GM19238 (cell line): ENCODE data around the gene NIPAL3.
A peak's percentile ranks its signal among the peaks of the same experiment; 100 is the strongest.

Experiments used
- DNase-seq: peaks from one replicate; pipeline ENCODE4 v3.0.0; 2011; ENCODE audit warnings: low spot score; ENCODE audit not compliant: insufficient read length

NIPAL3 gene

DNA sequence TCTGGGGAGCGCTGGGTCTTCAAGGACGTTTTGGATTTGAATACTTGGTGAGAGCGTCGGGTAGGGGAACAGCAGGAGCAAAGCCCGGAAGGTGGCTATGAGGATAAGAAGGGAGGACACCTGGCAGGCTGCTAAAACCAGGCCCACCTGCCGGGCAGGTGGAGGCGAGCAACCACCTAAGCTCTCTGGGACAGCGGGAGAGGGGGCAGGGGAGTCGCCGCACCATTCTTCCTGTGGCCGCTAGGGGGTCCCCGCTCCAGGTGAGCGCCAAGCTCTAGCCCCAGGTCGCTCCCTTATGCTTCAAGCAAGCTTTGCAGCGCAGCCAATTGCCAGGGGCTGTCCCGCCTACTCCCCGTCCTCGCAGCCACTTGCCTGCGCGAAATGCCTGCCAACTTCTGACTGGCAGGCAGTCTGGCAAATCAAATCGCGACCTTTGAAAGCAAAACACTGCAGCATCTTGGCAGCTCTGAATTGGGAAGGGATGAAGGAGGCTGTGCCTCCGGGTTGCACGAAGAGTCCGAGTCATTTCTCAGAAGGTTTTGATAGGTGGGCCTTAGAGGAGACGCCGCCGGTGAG, at the start of gene NIPAL3:
NIPAL3 (plus strand) TSS at position 469 of the 576 bp plus-strand sequence. CDS start 3,746 bp downstream, outside the sequence.
- peak; percentile 94 for DNase-seq

- DNase-seq, result no peak
Observed at GRCh38 chr1:24366707-24367106, 48.9 kb upstream of the NIPAL3 start.

DNA sequence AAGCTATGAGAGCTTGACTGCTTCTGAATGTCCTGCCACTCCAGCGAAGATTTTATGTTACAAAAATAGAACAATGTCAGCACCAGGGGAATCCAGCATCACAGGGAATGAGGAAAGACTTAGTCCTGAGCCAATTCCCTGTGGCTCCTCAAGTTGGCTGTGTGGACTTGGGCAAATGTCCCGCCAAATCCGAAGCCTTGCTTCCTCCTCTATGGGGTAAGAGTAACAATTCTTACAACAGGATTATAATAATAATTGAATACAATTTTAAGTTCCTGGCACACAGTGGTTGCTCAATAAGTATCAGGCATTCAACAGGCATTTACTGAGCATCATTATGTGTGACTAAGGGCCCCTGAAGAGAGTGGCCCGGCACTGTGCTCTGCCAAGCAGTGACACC, 46.4 kb upstream of the NIPAL3 start:
- no peak for DNase-seq

GRCh38 chr1:24369801-24370200, 45.8 kb upstream of the NIPAL3 start:
- DNase-seq, result no peak

DNA sequence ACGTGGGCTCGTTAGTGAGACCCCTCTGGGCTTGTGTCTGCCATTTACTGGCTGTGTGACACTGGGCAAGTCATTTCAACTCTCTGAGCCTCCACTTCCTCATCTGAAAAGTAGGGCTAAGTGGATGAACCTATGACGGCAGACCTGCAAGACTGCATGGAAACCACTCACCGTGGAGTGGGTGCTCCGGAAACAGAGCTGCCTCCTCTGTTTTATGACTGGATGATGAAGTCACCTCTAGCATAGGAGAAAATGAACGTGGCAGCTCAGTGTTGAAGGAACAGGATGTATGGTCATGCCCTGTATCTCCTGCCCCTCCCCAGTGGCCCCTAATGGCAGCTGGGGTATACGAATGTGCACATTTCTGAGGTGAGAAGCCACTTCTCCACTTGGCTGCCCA, 42.6 kb upstream of the NIPAL3 start:
- DNase-seq, result no peak

- DNase-seq, result no peak
Observed at GRCh38 chr1:24373710-24374109, 41.9 kb upstream of the NIPAL3 start.

- no peak for DNase-seq
Observed at GRCh38 chr1:24374891-24375786, 40.5 kb upstream of the NIPAL3 start.

DNA sequence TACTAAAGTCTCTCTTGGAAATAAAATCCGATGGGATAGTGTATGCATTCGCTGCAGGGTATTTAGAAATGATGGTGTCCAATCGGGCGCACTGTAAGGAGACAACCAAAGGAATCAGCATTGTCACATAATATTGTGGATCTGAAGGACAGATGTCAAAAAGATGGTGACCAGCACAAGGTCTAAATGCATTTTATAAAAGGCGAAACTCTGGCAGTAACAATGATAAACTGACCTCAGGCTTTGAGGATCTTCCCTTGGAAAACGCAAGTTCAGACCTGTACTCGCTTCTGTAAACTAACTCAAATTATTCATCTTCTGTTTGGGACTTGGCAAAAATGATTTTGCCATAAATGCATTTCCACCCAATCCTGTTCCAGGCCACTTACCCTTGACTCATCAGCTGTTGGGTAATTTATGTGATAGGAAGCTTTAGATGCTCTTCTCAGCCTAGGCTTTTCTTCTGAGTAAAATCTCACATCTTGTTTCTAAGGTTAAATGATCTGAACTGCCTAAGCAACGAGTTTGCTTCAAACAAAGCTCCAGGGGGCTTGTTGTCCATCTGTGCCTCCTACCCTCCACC, 35.8 kb upstream of the NIPAL3 start:
- no peak for DNase-seq

GRCh38 chr1:24380508-24380907, 35.1 kb upstream of the NIPAL3 start:
- no peak for DNase-seq

- no peak for DNase-seq
Observed at GRCh38 chr1:24381256-24381655, 34.3 kb upstream of the NIPAL3 start.

- DNase-seq, result no peak
Observed at GRCh38 chr1:24382165-24382577, 33.4 kb upstream of the NIPAL3 start.

- DNase-seq, result no peak
Observed at GRCh38 chr1:24383381-24383940, 32.1 kb upstream of the NIPAL3 start.

GRCh38 chr1:24384251-24385090, 31.1 kb upstream of the NIPAL3 start:
- peak; percentile 62 for DNase-seq

DNA sequence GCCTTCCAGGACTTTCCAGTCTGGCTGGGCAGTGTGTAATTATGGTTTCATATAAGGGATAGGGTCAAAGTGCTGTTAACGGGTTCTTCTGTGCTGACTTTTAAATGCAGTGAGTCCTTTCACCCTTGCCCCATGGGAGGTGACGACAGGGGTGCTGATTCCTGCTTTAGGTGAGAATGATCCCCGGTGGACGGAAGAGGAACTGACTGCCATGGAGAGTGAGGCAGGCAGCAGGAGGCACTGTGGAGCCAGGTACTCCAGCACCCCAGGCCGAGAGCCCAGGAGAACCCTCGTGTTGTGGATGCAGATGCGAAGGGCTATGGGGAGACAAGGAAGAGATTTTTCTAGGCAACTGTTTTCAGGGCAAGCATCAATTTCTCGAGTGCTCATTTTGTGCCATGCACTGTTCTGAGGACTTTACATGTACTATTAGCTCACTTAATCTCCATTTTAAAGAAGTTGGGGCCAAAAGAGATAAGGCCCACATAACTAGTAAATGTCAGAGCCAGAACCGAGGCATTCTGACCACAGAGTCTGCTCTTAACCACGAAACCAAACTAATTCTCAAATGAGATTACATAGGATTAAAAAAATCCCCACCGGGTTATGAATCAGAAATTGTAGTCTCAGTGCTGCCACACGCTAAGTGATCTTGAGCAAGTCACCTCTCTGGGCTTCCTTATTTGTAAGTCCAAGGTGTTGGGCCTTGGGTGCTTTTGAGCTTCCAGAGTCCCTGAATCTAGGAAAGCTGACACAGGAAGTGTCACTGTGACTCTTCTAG, 30.3 kb upstream of the NIPAL3 start:
- DNase-seq, result no peak

GRCh38 chr1:24386241-24386640, 29.4 kb upstream of the NIPAL3 start:
- no peak for DNase-seq

- no peak for DNase-seq
Observed at GRCh38 chr1:24386931-24387330, 28.7 kb upstream of the NIPAL3 start.

- DNase-seq, result no peak
Observed at GRCh38 chr1:24387636-24388175, 27.9 kb upstream of the NIPAL3 start.

DNA sequence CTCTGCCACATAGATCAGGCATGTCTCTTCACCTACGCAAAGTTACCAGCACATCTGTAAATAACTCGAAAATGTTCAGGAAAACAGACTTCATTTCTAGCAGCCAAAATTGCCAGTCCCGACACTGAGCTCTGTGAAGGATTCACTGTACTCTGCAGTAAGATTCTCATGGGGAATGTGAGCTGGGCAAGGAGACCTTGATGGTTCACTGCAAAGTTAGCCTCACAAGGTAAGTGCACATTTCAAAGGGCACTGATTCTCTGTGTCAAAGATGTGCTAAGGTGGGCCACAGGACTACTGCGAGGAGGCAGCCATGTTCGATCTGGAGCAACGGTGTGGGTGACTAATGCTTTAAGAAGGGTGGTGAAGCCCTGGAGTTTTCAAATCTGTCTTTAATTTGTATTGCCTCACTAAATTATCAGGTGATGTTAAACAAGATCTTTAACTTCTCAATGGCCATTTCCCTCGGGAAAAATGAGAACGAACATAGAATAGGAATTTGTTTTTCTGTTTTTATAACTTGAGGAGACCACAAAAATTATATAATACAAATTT, 27.2 kb upstream of the NIPAL3 start:
- DNase-seq, result no peak

DNA sequence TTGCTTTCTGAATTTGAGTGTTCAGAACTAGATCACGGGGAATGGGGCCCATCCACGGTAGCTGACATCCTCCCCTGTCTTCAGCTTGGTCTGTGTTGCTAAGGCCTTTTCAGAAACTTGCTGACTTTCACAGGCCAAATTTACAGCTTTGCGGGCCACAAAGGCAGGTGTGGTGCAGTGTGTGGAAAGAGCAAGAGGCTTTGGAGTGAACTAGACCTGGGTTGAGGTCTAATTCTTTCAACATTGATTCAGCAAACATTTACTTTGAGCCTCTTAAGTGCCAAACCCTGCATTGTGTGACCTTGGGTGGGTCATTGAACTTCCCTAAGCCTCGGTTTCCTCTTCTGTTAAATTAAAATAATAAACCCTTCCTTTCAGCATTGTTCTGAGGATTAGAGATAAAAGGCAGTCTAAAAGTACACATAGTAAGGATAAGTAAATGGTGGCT, 26.3 kb upstream of the NIPAL3 start:
- no peak for DNase-seq
